ENCODE data around the gene ELL2. TPM values are rescaled to one million over a fixed set of nuclear protein-coding genes. Genes with fewer than 3 reads are reported as not detected.

Gene ELL2
- total and polyA plus RNA-seq, 9 of the 15 experiments (the other 6 are each of a cell fraction or from before 2014, with no cell fraction given) = 4.3 to 18.3 (median 14.5) TPM

- TF ChIP-seq KLF1 (tag; IDR thresholded peaks at IDR 0.05) (peak; percentile 86), ARID4B (CRISPR knock-in tag; IDR thresholded peaks at IDR 0.05) (no peak), ARID3A (IDR thresholded peaks at IDR 0.05; ENCODE audit: borderline replicate concordance, low read depth, low read length) (no peak), ZBTB7A (IDR thresholded peaks at IDR 0.05; ENCODE audit: borderline replicate concordance, control insufficient read depth, low read depth, low read length) (0 out of 2 replicates have a peak, but pooled peaks have one; percentile 16), LARP7 (IDR thresholded peaks at IDR 0.05) (no peak), CTCFL (IDR thresholded peaks at IDR 0.05; ENCODE audit: borderline replicate concordance, insufficient read depth, low read depth, low read length, poor library complexity, severe bottlenecking) (no peak), ILF3 (IDR thresholded peaks at IDR 0.05; ENCODE audit: borderline replicate concordance) (no peak; the same call in 1 of the 2 replicates), ZNF143 (CRISPR knock-in tag; IDR thresholded peaks at IDR 0.05) (no peak), ZNF592 (IDR thresholded peaks at IDR 0.05) (no peak), CBFA2T2 (conservative IDR thresholded peaks at IDR 0.05) (no peak), ILK (tag; IDR thresholded peaks at IDR 0.05; ENCODE audit: borderline replicate concordance, low read depth) (no peak), ADNP (tag; IDR thresholded peaks at IDR 0.05) (no peak), NUFIP1 (IDR thresholded peaks at IDR 0.05; ENCODE audit: partially characterized antibody) (no peak), SOX6 (IDR thresholded peaks at IDR 0.05) (peak; percentile 47; the same call in 1 of the 2 replicates)
Measured at GRCh38 chr5:95961617-95962474, at the start of gene ELL2 (continued).

Data from K562 (cell line).